ENCODE results near the gene HSPA9. TPM values are rescaled to one million over a fixed set of nuclear protein-coding genes. Genes with fewer than 3 reads are reported as not detected.

HSPA9 gene
- total RNA-seq, 4 donors from 2014 or later = 152 to 221 (median 160) TPM

DNA sequence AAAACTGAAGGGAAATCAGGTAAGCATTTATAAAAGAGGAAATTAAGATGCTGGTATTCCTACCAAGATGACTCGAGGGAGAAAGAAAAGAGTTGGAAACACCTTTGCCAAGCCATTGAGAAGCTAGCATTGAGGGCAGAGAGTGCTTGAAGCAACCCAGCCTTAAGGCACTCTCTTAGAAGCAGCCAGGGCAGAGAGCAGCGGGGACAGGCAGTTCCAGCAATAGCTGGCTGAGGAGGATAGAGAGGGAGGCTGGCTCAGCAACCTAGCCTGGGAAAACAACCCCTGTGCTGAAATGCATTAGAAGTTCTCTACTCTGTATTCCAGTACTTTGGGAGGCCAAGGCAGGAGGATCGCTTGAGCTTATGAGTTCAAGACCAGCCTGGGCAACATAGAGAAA, 40.3 kb upstream of the HSPA9 start:
- H3K4me3 ChIP-seq = no peak overlapping the region
- peaks cover 0 to 10% (median 0%) of the 10 kb centered on the region in 4 donors for H3K4me1 ChIP-seq
- no peak overlapping the region for H3K27ac ChIP-seq
- H3K9me3 ChIP-seq = no peaks in the 10 kb centered on the region
- H3K27me3 ChIP-seq = no peaks in the 10 kb centered on the region
- no peak for TF ChIP-seq POLR2A (IDR thresholded peaks at IDR 0.05)
- TF ChIP-seq, protein P1, sequence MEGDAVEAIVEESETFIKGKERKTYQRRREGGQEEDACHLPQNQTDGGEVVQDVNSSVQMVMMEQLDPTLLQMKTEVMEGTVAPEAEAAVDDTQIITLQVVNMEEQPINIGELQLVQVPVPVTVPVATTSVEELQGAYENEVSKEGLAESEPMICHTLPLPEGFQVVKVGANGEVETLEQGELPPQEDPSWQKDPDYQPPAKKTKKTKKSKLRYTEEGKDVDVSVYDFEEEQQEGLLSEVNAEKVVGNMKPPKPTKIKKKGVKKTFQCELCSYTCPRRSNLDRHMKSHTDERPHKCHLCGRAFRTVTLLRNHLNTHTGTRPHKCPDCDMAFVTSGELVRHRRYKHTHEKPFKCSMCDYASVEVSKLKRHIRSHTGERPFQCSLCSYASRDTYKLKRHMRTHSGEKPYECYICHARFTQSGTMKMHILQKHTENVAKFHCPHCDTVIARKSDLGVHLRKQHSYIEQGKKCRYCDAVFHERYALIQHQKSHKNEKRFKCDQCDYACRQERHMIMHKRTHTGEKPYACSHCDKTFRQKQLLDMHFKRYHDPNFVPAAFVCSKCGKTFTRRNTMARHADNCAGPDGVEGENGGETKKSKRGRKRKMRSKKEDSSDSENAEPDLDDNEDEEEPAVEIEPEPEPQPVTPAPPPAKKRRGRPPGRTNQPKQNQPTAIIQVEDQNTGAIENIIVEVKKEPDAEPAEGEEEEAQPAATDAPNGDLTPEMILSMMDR (IDR thresholded peaks at IDR 0.05) = no peak
- no peaks in the 10 kb centered on the region for H3K36me3 ChIP-seq
- DNase-seq = no peak

DNA sequence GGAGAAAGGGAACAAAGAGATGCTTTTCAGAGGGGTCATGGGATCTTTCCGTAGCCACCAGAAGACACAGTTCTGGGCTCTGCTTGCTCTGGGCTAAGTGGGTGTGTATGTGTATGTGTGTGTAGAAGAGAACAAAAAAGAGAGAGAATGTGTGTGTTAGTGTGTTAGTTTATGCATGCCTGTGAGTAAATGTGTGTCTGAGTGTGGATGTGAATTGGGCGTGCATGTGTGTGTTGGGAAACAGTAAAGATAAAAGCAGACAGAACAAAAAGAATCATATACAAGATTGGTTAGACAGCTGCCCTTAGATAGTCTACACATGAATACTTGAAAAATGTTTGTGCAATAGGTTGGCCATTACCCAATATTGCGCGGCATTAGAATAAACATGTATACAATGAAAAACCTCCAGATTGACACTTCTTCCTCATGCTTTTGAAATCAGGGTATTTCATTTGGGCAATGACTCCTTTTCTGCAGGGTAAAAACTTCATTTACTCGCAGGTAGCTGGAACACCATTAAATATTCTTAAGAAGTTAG, 36.5 kb upstream of the HSPA9 start:
- Histone ChIP-seq H3K36me3 (no peaks in the 10 kb centered on the region), H3K27ac (no peak overlapping the region), H3K9me3 (no peaks in the 10 kb centered on the region), H3K4me1 (peaks cover 0 to 10% (median 0%) of the 10 kb centered on the region in 4 donors), H3K27me3 (no peaks in the 10 kb centered on the region), H3K4me3 (peak overlapping the region in 2 of 4 donors; percentile 3 to 31)
- DNase-seq = no peak
- no peak for TF ChIP-seq POLR2A (IDR thresholded peaks at IDR 0.05)
- TF ChIP-seq, protein P1 (IDR thresholded peaks at IDR 0.05) = no peak

DNA sequence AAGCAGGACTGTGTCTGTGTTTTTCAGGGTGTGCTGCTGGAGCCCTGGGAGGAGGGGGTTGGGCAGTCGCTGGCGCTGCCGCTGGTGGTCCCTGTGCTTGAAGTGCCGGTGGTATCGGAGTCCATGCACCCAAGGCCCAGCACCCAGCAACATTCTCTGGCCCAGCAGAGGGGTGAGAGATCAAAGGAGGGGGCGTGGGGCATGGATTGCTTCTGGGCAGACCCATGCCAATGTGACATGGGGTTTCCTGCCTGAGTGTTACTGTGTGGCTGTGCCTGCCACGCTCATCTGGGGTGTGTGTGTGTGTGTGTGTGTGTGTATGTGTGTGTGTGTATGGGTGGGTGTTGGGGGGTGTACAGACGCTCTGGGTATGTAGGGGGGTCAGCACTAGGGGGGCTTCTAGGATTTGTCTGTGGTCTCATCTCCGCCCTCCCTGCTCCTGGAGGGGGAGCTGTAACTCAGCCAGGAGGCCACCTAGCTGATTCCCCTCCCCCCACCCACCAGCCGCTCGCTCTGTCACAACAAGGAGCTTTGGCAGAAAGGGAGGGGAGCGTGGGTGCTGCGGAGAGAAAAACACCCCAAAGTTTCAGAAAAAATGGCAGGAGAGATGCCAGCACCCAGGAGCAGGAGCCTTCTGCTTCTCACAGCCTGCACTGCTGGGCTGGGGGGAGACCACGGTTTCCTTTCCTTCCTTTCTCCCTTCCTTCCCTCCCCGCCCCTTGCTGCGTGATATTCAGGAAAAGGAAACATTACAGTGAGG, 35.9 kb upstream of the HSPA9 start:
- no peak for DNase-seq
- Histone ChIP-seq H3K27ac (peak overlapping the region in 1 of 4 donors; percentile 17), H3K4me1 (peaks cover 0 to 10% (median 0%) of the 10 kb centered on the region in 4 donors), H3K27me3 (no peaks in the 10 kb centered on the region), H3K9me3 (no peaks in the 10 kb centered on the region), H3K36me3 (no peaks in the 10 kb centered on the region), H3K4me3 (peak overlapping the region in 2 of 4 donors; percentile 3 to 31)
- TF ChIP-seq, protein P1 (IDR thresholded peaks at IDR 0.05) = no peak
- TF ChIP-seq POLR2A (IDR thresholded peaks at IDR 0.05) = no peak

DNA sequence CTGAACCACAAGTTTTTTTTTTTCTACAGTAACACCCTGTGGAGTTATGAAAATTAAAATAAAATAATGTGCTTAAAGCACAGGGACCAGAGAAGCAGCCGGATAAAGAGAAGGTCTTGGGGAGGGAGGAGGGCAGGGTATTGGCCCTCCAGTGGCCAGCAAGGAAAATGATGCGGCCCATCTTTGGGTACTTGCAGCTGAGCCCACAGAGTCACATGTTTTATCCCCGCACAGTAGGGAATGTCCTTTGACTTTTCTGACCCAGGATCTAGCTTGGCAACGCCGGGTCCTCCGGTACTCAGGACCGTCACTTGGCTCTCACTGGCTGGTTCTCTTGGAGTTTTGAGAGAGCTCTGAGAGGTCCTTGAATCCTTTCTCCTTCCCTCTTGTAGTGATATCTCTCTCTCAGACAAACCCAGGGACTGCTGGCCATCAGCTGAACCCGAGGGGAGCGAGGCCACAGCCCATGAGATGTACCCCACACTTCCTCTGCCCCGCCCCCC, 35.3 kb upstream of the HSPA9 start:
- H3K27ac ChIP-seq = peak overlapping the region in 1 of 4 donors; percentile 17
- H3K9me3 ChIP-seq = no peaks in the 10 kb centered on the region
- TF ChIP-seq, protein P1 (IDR thresholded peaks at IDR 0.05) = no peak
- TF ChIP-seq POLR2A (IDR thresholded peaks at IDR 0.05) = no peak
- DNase-seq = no peak
- peaks cover 0 to 10% (median 0%) of the 10 kb centered on the region in 4 donors for H3K4me1 ChIP-seq
- H3K4me3 ChIP-seq = peak overlapping the region in 1 of 4 donors; percentile 31
- H3K27me3 ChIP-seq = no peaks in the 10 kb centered on the region
- no peaks in the 10 kb centered on the region for H3K36me3 ChIP-seq

DNA sequence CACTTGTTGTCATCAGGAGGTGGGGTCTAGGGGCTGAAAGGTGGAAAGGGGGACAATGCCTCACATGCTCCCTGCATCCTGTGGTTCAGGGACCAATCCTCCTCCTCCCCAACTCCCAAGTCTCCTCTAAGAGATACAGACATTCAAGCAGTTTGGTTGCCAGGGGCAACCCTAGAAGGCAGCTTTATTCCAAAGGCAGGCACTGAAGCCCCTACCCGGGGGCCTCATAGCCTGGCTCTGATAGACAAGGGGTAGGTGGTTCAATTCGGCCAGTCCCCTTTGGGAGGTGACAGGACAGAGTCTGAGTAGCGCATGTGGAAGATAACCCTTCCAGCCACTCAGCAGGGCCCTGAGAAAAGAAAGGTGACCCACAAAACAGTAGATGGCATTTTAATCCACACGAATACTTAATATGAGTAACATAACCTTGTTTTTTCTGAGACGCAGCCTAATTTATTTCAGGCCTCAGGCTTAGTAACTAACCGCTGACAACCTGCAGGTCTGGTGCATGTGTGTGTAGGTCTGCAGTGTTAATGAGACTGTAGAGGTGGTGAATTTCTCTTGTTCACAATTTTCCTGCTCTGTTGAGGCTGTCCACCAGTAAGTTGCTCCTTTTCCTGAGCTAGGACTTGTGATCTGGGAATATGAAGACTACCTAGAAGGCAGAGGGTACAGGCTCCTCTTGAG, 31.3 kb upstream of the HSPA9 start:
- H3K9me3 ChIP-seq = no peaks in the 10 kb centered on the region
- no peaks in the 10 kb centered on the region for H3K27me3 ChIP-seq
- H3K4me1 ChIP-seq = peaks cover 0 to 10% (median 0%) of the 10 kb centered on the region in 4 donors
- TF ChIP-seq POLR2A (IDR thresholded peaks at IDR 0.05) = no peak
- TF ChIP-seq, protein P1 (IDR thresholded peaks at IDR 0.05) = no peak
- H3K36me3 ChIP-seq = no peaks in the 10 kb centered on the region
- no peak overlapping the region for H3K4me3 ChIP-seq
- DNase-seq = no peak
- H3K27ac ChIP-seq = no peak overlapping the region
